ENCODE data around the gene ZSCAN30.

Gene ZSCAN30

DNA sequence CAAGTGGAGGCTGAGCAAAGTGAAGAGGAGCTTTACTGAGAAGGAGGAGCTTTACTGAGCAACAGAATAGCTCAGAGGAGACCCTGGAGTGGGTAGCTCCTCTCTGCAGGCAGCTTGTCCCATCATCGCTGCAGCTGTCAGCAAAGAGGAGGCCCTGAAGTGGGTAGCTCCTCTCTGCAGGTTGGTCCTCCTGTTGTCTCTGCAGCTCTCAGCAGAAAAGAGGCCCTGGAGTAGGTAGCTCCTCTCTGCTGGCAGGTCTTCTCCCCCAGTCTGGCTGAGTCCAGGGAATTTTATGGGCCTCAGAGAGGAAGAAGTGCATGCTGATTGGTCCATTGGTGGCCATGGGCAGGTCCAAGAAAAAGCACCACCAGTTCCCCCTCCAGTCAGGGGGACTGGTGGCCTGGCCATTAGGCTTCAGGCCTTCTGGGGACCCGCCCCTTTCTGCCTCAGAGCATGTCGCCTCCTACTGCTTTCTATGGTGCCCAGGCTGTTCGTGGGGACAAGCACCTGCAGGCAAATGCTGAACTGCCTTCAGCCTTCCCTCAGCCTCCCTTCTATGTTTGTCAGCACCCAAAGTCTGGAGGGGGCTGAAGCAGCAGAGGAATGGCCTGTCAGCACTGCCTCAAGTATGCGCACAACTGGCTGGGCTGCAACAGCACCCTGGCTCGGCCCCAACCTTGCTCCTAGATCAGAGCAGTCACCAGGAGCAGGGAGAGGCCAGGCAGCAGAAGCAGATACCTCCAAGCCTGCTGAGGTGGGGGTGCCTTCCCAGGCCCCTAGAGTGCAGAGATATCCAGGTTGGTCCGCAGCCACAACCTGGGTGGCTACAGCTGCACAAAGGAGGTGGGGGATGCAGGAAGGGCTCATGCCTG is 5.9 kb downstream of the ZSCAN30 start:
- in situ Hi-C loops (cut with MboI; ENCODE audit: low sequenced_read_pairs, unreplicated experiment) = no loop called here
- DNase-seq (ENCODE audit: low spot score) = no peak
- TF ChIP-seq, protein P1, sequence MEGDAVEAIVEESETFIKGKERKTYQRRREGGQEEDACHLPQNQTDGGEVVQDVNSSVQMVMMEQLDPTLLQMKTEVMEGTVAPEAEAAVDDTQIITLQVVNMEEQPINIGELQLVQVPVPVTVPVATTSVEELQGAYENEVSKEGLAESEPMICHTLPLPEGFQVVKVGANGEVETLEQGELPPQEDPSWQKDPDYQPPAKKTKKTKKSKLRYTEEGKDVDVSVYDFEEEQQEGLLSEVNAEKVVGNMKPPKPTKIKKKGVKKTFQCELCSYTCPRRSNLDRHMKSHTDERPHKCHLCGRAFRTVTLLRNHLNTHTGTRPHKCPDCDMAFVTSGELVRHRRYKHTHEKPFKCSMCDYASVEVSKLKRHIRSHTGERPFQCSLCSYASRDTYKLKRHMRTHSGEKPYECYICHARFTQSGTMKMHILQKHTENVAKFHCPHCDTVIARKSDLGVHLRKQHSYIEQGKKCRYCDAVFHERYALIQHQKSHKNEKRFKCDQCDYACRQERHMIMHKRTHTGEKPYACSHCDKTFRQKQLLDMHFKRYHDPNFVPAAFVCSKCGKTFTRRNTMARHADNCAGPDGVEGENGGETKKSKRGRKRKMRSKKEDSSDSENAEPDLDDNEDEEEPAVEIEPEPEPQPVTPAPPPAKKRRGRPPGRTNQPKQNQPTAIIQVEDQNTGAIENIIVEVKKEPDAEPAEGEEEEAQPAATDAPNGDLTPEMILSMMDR (IDR thresholded peaks at IDR 0.05; ENCODE audit: borderline replicate concordance, control extremely low read depth, extremely low read depth, insufficient read depth, missing control alignments) = no peak

- in situ Hi-C loops (cut with MboI; ENCODE audit: low sequenced_read_pairs, unreplicated experiment) = no loop called here
- TF ChIP-seq, protein P1 (IDR thresholded peaks at IDR 0.05; ENCODE audit: borderline replicate concordance, control extremely low read depth, extremely low read depth, insufficient read depth, missing control alignments) = no peak
- no peak for DNase-seq (ENCODE audit: low spot score)
These were observed 7.7 kb downstream of the ZSCAN30 start for GRCh38 chr18:35282353-35282752.

GRCh38 chr18:35278969-35279368 is 11.1 kb downstream of the ZSCAN30 start:
- no peak for DNase-seq (ENCODE audit: low spot score)
- TF ChIP-seq, protein P1 (IDR thresholded peaks at IDR 0.05; ENCODE audit: borderline replicate concordance, control extremely low read depth, extremely low read depth, insufficient read depth, missing control alignments) = no peak
- in situ Hi-C loops (cut with MboI; ENCODE audit: low sequenced_read_pairs, unreplicated experiment) = no loop called here

DNA sequence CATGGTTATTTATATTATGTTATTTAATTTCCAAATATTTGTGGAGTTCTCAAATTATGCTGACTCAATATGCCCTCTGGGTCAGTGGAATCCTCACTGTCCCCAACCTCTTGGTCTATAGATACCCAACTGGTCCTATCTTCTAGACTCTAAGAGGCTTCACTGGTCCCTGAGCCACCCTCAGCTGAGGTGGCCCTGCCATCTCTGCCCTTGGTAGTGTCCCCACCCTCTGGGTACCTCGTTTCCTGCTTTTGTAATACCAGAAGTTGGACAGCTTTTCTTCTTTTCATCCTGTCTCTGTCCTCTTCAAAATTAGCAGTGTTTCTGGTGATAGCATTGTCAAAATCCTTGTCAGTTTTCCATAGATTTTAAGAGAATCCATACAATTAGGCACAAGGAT is 11.9 kb downstream of the ZSCAN30 start:
- TF ChIP-seq, protein P1 (IDR thresholded peaks at IDR 0.05; ENCODE audit: borderline replicate concordance, control extremely low read depth, extremely low read depth, insufficient read depth, missing control alignments) = no peak
- DNase-seq (ENCODE audit: low spot score) = no peak
- in situ Hi-C loops (cut with MboI; ENCODE audit: low sequenced_read_pairs, unreplicated experiment) = no loop called here

- in situ Hi-C loops (cut with MboI; ENCODE audit: low sequenced_read_pairs, unreplicated experiment) = no loop called here
- DNase-seq (ENCODE audit: low spot score) = no peak
- TF ChIP-seq, protein P1 (IDR thresholded peaks at IDR 0.05; ENCODE audit: borderline replicate concordance, control extremely low read depth, extremely low read depth, insufficient read depth, missing control alignments) = no peak
These were observed 12.4 kb downstream of the ZSCAN30 start for GRCh38 chr18:35277633-35278032.

DNA sequence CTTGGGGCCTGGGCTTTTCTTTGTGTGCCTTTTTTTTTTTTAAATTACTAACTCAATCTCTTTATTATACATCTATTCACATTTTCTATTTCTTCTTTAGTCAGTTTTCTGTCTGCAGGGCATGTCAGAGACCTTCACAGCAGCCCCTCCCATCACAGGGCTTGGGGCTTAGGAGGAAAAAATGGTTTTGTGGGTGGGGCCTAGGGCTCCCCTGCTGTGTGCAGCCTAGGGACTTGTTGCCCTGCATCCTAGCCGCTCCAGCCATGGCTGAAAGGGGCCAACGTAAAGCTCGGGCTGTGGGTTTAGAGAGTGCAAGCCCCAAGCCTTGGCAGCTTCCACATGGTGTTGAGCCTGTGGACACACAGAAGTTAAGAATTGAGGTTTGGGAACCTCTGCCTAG is 13.8 kb downstream of the ZSCAN30 start:
- TF ChIP-seq, protein P1 (IDR thresholded peaks at IDR 0.05; ENCODE audit: borderline replicate concordance, control extremely low read depth, extremely low read depth, insufficient read depth, missing control alignments) = no peak
- DNase-seq (ENCODE audit: low spot score) = no peak
- in situ Hi-C loops (cut with MboI; ENCODE audit: low sequenced_read_pairs, unreplicated experiment) = no loop called here
